Stomach (tissue), 4 donors: ENCODE results near the gene LSAMP.

ENCODE experiments used
- POLR2A ChIP-seq, 4 donors: fragments of 450-650 bp; IDR thresholded peaks; one replicate each; pipeline ENCODE4 v1.6.1; 2016; ENCODE audit warnings: antibody characterized with exemption in 4 of 4, control low read depth in 2 of 4, mild to moderate bottlenecking in 1 of 4, moderate library complexity in 1 of 4
- TF ChIP-seq, protein P1 (sequence below), 7 experiments: fragments of 450-650 bp in 4 of 7; fragments of 200-600 bp in 3 of 7; sonication (generic) in 3 of 7; IDR thresholded peaks; one replicate each; pipeline ENCODE4 v1.5.1; 2016 to 2019; ENCODE audit warnings: antibody characterized with exemption in 7 of 7, control low read depth in 2 of 7, mild to moderate bottlenecking in 1 of 7

- TF ChIP-seq, protein P1, sequence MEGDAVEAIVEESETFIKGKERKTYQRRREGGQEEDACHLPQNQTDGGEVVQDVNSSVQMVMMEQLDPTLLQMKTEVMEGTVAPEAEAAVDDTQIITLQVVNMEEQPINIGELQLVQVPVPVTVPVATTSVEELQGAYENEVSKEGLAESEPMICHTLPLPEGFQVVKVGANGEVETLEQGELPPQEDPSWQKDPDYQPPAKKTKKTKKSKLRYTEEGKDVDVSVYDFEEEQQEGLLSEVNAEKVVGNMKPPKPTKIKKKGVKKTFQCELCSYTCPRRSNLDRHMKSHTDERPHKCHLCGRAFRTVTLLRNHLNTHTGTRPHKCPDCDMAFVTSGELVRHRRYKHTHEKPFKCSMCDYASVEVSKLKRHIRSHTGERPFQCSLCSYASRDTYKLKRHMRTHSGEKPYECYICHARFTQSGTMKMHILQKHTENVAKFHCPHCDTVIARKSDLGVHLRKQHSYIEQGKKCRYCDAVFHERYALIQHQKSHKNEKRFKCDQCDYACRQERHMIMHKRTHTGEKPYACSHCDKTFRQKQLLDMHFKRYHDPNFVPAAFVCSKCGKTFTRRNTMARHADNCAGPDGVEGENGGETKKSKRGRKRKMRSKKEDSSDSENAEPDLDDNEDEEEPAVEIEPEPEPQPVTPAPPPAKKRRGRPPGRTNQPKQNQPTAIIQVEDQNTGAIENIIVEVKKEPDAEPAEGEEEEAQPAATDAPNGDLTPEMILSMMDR (IDR thresholded peaks at IDR 0.05), result no peak
- no peak for TF ChIP-seq POLR2A (IDR thresholded peaks at IDR 0.05)
Measured at GRCh38 chr3:116199063-116199462, 246.2 kb downstream of the LSAMP start.
